NK-92 (cell line): Measurements from ENCODE around the gene GBA3.

Experiments used
- DNase-seq: peaks from one replicate; lab custom pipeline; 2025; ENCODE audit not compliant: unreplicated experiment; lab: John Stamatoyannopoulos, UW

Gene GBA3

DNA sequence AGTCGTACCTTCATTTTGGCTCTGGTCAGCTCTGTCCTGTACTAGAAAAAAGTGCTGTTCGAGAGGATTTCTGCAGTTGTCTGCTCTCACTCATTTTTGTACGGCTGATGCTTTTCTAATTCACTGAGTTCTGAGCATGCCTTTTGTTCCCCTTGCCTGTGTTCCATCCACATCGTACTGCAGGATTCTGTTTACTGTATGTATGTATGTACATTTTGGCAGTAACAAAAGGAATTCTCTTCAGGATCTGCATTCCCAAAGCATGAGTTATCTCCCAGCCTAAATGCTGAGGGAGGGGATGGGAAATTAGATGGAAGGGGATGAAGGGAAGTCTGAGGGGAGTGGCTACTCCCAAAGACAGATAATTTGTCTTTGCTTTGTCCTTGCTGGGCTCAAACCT is 87.6 kb downstream of the GBA3 start:
- no peak for DNase-seq

GRCh38 chr4:22780797-22781196 is 88.1 kb downstream of the GBA3 start:
- no peak for DNase-seq

DNA sequence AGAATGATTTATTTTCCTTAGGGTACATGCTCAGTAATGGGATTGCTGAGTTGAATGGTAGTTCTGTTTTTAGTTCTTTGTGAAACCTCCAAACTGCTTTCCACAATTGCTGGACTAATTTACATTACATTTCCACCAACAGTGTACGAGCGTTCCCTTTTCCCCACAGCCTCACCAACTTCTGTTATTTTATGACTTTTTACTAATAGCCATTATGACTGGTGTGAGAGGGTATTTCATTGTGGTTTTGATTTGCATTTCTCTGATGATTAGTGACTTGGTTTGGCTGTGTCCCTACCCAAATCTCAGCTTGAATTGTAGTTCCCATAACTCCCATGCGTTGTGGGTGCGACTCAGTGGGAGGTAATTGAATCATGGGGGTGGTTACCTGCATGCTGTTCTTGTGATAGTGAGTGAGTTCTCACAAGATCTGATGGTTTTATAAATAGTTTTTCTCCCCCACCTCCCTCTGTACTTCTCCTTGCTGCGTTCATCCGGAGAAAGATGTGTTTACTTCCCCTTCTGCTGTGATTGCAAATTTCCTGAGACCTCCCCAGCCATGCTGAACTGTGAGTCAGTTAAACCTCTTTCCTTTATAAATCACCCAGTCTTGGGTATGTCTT is 95.1 kb downstream of the GBA3 start:
- no peak for DNase-seq

DNA sequence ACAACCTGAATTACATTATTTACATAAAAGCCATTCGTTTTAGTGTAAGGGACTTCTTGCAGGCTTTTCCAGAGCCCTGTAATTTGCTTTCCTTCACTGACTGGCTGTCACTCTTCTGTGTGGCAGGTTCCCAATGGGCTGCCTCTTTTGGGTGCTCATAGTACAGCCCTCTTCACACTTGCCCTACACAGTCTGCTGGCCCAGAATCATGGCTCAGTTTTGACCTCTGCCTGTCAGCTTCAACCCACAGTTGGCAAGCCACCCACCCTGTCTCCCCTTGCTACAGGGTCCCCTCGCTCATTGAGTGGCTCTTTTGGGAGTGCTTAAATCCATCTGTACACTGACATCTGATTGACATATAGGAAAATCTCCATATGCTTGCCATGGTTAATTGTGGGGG is 97.9 kb downstream of the GBA3 start:
- DNase-seq = no peak

GRCh38 chr4:22794732-22795131 is 102.0 kb downstream of the GBA3 start:
- DNase-seq = no peak

DNA sequence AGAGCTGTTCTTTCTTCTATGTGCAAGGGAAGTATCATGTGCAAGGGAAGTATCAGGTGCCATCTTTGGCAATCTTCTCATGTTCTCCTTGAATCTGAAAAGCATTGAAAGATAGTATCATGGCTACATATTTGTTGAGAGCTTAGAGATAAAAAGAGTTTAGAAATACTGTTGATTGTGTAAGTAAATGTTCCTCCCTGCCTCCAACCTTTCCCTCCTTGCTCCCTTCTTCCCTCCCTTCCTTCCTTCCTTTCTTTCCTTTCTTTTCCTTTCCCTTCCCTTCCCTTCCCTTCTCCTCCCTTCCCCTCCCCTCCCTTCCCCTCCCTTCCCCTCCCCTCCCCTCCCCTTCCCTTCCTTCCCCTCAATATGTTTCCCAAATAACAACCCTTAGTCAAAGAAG is 108.7 kb downstream of the GBA3 start:
- no peak for DNase-seq

- DNase-seq = no peak
Measured at GRCh38 chr4:22802876-22803275, 110.1 kb downstream of the GBA3 start.

DNA sequence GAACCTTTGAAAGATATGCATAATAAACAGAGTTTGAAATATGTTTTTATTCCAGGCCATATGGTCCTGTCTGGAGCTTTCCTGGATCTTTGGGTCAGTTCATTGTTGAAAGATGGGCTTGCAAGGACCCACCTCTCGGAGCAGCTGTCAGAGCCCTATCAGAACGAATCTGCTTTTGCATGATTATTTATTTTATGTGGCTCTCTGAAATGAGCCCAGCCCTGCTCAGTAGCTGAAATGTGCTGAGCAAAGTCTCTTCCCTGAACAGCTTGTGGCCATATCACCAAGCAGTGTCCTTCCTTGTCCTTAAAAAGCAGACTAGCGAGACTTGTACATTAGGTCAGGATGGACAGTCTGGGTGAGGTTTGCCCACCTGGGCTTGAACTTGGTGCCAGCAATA is 110.8 kb downstream of the GBA3 start:
- no peak for DNase-seq

DNA sequence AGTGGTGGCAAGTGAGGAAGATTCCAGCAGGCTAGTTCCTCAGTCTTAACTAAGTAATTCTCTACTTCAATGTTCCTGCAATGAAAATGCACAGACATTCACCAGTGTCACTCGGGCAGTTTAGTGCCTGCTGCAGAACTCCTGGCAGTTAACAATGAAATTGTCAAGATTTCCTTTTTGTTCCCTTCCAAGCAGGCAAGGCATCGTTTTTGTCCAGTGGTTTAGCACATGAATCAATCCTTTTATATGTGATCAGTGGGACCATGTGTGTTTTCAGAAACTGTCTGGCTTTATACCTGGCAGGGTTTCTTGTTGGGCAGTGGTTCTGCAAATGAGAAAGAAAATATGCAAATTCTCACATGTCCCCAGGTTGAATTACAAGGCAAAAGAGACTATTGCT is 122.2 kb downstream of the GBA3 start:
- DNase-seq = no peak

DNA sequence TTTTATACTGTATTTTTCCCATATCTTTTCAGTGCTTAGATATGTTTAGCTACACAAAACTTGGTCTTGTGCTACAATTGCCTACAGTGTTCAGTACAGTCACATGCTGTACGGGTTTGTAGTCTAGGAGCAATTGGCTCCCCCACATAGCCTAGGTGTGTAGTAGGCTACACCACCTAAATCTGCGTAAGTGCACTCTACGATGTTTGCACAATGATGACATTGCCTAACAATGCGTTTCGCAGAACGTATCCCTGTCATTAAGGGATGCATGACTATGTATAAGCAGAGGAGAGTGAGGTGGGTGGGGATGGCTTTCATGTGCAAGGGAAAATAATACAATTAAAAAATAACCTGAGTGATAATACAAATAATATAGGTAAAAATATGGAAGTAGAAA is 131.4 kb downstream of the GBA3 start:
- DNase-seq = no peak

DNA sequence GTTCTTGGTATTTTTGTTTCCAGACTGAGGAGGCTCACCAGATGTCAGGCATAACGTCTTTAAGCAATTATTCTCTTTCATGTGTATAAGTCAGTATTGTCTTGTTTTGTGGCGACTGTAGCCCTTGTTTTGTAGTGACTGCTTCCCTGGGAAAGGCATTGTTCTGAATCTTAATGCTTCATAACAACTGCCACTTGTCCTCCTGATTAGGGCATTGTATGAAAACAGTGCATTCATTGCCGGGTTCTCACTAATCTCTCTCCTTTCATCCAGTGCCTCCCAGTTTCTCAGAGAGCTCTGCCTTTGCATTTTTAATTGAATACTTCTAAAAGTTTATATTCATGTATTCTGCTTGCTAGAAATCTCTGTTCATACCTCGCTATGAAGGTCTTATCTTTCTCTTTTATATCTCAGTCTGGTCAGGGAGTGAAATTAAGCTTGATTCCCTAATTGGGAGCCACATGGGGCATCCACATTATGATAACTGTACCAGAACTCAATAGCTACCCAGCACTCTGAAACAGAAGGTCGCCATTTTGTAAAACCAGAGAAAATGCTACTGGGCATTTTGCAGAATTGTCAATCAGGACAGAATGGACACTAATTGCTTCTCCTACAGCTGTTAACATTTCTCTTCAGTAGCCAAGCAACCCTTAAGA is 149.8 kb downstream of the GBA3 start:
- no peak for DNase-seq

- no peak for DNase-seq
Measured at GRCh38 chr4:22848332-22848731, 155.6 kb downstream of the GBA3 start.

GRCh38 chr4:22850055-22850454 is 157.3 kb downstream of the GBA3 start:
- DNase-seq = no peak

GRCh38 chr4:22850630-22851029 is 157.9 kb downstream of the GBA3 start:
- DNase-seq = no peak

DNA sequence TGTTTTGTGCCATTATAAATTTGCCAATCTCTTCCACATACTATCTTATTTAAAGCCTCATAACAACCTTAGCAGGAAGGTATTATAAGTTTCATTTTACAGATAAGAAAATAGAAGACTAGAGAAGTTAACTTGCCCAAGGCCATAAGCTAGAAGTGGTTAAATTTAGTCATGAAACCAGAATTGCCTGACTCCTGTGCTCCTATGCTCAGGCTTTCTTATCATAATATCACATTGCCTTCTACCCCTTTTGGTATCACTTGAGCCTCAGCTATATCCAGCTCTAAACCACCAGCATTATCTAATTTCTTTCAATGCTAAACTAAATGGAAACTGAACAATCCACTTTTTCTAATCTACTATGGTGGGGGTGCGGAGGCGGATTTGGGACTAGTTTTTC is 164.7 kb downstream of the GBA3 start:
- DNase-seq = no peak

- no peak for DNase-seq
Measured at GRCh38 chr4:22859318-22859717, 166.6 kb downstream of the GBA3 start.
